Activated CD4-positive, CD25-positive, alpha-beta regulatory T cell (primary cell): Measurements from ENCODE around the gene MACIR.

Source experiments
- DNase-seq, 4 experiments: peaks; one replicate each; lab custom pipeline; 2025; lab: John Stamatoyannopoulos, UW

The MACIR gene

GRCh38 chr5:103245761-103246160, 12.8 kb upstream of the MACIR start:
- DNase-seq: no peak

- DNase-seq: no peak
Observed at GRCh38 chr5:103247118-103247517, 11.4 kb upstream of the MACIR start.

- DNase-seq: no peak
Observed at GRCh38 chr5:103249068-103249467, 9.5 kb upstream of the MACIR start.

DNA sequence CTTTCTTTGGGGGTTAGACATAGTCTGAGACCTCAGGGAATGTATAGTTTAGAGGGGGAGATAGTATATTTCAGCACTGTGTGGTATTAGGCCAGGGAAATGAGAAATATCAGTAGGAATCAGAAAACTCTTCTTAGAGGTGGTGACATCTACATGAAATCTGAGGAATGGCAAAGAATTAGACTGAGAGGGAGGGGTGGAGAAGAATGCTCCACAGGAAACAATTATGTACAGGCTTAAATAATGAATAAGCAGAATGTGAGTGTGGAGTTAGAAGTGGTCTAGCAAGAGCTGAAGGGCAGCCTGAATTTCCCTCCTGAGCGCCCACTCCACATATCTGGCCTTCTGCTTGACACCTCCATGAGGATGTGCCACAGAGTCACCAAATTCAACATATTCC, 3.6 kb upstream of the MACIR start:
- no peak for DNase-seq

DNA sequence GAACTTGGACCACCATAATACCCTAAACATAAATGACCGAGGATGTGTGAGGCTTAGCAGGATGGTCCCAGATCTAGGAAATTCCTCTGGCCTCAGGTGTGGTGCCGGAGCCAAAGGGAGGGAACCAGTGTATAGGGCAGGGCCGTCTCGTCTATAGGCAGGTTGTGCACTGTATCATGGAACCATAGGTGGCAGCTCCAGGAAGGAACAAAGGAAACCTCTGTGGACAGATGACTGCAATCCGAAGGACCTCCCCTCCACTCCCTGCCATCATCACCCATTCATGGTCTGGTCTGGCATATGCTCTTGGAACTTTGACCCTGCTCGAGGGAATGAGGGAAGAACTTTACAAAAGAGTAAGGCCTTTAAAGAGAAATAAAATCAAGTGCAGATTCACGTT, 2.9 kb upstream of the MACIR start:
- DNase-seq: no peak

GRCh38 chr5:103256178-103256577, 2.4 kb upstream of the MACIR start:
- DNase-seq: no peak

GRCh38 chr5:103258957-103259704, 568 bp downstream of the MACIR start:
- DNase-seq: peak; percentile 37 to 42 (median 38)

- DNase-seq: peak in 1 of 4 experiments; percentile 2
Observed at GRCh38 chr5:103259705-103260355, 1.3 kb downstream of the MACIR start.

- DNase-seq: no peak
Observed at GRCh38 chr5:103260951-103261350, 2.4 kb downstream of the MACIR start.

DNA sequence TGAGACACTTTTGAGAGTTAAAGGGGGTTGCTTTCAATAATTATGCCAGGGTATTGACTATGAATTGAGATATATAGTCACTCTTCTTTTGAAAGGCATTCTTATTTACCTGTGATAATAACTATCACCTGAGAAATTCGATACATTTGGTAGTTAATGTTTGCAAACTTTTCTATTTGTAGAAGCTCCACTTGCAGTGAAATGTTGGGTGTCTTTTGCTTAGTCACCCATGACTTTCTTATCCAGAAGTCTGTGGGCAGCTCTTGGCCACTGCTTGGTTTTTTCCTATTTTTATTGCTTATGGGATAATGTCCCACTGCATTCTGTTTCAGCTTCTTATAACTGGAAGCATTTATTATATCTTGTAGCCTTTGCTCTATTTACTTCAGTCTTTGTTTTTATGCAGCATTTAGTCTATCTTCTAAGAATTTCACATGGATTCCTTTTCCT, 3.9 kb downstream of the MACIR start:
- no peak for DNase-seq

DNA sequence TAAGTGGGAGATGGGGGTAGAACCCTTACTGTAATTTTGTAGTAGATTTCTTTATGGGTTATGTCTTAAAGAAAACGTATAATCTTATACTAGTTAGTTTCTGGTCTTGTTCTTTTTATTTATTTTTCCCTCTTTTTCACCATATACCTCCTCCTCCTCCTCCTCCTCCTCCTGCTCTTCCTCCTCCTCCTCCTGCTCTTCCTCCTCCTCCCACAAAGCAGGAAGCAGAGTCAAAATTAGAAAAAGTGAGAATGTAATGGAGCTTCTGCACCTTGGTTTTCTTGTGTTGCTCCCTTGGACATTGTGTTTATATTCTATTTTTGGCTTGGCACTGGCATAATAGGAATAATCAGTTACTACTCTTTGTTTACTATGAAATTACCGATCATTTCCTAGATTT, 4.5 kb downstream of the MACIR start:
- DNase-seq: no peak

DNA sequence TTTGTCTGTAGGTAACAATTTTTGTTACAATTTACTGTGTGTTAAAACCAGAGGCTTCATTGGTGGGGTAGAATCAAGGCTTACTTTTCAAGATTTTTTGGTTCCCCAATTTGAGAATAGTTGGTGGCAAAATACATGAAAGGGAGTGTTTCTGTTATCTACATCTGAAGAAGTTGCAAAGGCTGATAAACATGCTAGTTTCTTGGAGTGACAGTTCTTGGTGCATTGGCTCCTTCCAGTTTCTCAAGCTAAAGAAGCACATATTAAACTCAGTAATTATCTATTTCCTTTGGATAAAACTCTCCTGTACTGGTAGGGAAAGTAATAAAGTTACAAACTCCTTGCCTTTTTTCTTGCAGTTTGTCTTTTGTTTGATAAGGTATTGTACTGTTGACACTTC, 5.9 kb downstream of the MACIR start:
- no peak for DNase-seq

GRCh38 chr5:103270581-103270980, 12.0 kb downstream of the MACIR start:
- DNase-seq: no peak

GRCh38 chr5:103271570-103272289, 13.2 kb downstream of the MACIR start:
- no peak for DNase-seq

- DNase-seq: no peak
Observed at GRCh38 chr5:103272377-103272776, 13.8 kb downstream of the MACIR start.

DNA sequence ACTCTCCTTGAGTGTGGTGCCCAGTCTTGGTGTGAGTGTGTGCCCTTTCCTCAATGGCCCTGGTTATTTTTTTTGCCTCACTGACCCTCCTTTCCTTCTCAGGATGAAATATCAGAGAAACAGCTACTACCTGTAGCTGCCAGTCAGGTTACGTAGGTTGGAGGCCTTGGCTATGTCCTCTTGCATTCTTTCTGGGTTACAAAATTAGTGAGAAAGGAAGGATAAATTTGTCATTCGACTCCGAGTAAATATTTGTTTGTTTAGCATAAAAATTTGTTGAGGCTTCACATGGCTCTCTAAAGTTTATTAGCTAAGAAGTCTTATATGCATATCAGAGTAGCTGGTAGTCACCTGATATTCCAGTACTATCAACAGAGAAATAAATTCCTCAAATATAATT, 15.4 kb downstream of the MACIR start:
- DNase-seq: no peak

GRCh38 chr5:103275851-103276250, 17.3 kb downstream of the MACIR start:
- DNase-seq: no peak

DNA sequence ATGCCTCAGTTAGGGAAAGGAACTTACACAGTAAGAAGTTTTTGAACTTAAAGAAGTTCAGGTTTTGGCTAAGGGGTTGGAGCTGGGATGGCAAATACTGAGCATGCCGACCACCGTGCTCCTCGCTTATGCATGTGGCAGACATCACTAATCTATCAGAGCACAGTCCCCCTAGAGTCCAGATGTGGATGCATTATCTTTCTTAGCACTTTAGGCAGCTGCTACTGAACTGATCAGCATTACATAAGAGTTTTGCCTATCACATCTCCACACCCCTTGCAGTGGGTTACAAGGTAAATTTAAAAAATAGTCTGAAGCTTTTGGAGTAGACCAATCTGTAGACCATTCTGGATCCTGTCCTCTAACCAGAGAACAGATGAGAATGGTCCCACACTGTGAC, 22.4 kb downstream of the MACIR start:
- DNase-seq: no peak

DNA sequence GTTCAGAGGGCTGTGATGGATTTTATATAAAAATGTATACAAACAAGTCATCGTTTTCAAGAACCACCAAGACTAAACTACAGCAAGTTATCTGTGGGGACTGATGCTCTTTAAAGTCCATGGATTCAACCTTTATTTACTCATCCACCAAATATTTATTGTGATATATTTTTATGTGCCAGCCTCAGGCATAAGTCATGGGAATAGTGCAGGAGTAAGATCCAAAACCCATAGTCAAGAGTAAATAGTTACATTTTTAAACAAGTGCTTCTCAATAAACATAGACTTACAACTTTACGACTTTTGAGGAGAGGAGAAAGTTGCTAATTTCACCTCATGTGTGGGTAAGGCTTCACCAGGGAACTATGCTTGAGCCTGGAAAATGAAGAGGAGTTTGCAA, 24.6 kb downstream of the MACIR start:
- DNase-seq: no peak

- no peak for DNase-seq
Observed at GRCh38 chr5:103283869-103284268, 25.3 kb downstream of the MACIR start.

DNA sequence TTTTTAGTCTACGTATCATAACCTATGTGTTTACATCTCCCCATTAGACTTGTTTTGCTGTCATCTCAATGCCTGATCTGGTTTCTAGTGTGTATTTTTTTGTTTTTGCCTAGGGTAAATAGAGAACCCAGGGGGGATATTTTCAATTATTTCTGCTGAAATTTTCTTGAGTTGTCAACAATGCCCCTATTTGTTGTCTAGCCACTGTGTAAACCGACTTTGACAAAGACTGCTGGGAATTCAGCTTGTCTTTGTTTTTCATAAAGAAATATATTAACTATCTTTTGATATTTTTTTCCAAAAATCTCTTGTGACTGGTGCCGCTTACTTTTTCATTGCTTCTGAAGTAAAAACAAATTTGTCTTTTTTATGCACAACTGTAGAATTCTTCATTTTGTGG, 28.1 kb downstream of the MACIR start:
- no peak for DNase-seq

- no peak for DNase-seq
Observed at GRCh38 chr5:103289024-103289423, 30.5 kb downstream of the MACIR start.

DNA sequence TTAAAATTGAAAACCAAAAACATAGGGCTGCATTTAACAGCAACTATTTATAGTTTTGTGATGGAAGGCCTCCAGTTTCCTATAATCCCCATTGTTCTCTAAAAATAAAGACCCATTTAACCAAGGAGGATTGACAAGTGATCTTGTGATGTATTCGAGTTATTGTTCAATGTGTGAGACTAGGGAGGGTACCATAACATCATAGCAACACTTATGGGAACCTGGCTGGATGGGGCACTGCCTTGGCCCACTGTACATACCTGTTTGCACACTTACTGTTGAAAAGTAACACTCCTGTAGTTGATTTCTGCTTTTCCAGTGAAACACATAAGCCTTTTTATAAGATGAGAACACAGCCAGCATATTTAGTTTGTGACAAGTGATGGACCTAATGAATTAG, 32.3 kb downstream of the MACIR start:
- DNase-seq: no peak
